Prostate gland (tissue), 2 donors: ENCODE data around the gene LITAF. TPM values are rescaled to one million over a fixed set of nuclear protein-coding genes. Genes with fewer than 3 reads are reported as not detected.

Source experiments
- DNase-seq: peaks from one replicate; pipeline ENCODE4 v3.0.0-alpha.2; 2019; ENCODE audit warnings: low spot score
- H3K27ac ChIP-seq, 2 donors: fragments of 200-600 bp; sonication (generic); 2 replicates each; pipeline ENCODE4 v1.5.1; 2017 to 2019
- H3K27me3 ChIP-seq: fragments of 200-600 bp; sonication (generic); replicated peaks from 2 replicates; pipeline ENCODE4 v1.5.1; 2019; ENCODE audit not compliant: insufficient read depth
- H3K36me3 ChIP-seq, 2 donors: fragments of 200-600 bp; sonication (generic); 1 replicate in 1 of 2; 2 replicates in 1 of 2; pipeline versions ENCODE4 v1.5.1 to v1.8.1; 2017 to 2019
- H3K4me1 ChIP-seq: fragments of 200-600 bp; sonication (generic); replicated peaks from 2 replicates; pipeline ENCODE4 v1.5.1; 2019
- H3K4me3 ChIP-seq, 2 donors: fragments of 200-600 bp; sonication (generic); 2 replicates each; pipeline ENCODE4 v1.5.1; 2017 to 2019
- H3K9me3 ChIP-seq: fragments of 200-600 bp; sonication (generic); 2 replicates; pipeline ENCODE4 v1.5.1; 2017
- POLR2A ChIP-seq: fragments of 450-650 bp; IDR thresholded peaks from one replicate; pipeline ENCODE4 v1.6.1; 2016; ENCODE audit warnings: antibody characterized with exemption, mild to moderate bottlenecking
- POLR2AphosphoS5 ChIP-seq: sonication (generic); formaldehyde crosslinking; IDR thresholded peaks from one replicate; pipeline ENCODE4 v1.6.1; 2017; ENCODE audit warnings: antibody characterized with exemption
- WGBS: methylation state at CpG from one replicate; pipeline ENCODE4 v1.1.5; 2018; 5-methylcytosine and 5-hydroxymethylcytosine counted together
- intact Hi-C: fragments of 100-400 bp; cut with DNase I; formaldehyde crosslinking; loops from one replicate; pipeline ENCODE4 v1.14.2; 2022
- total RNA-seq, 2 donors: library from RNA; depleted of rRNA; stranded (reverse); fragments of >200 nt; gene quantifications; one replicate each; pipeline ENCODE4 v1.1.0, GENCODE V29; 2016
- TF ChIP-seq, protein P1 (sequence below), 4 experiments: fragments of 200-600 bp in 2 of 4; fragments of 450-650 bp in 2 of 4; sonication (generic) in 2 of 4; IDR thresholded peaks; 1 replicate in 3 of 4; 2 replicates in 1 of 4; pipeline ENCODE4 v1.5.1; 2016 to 2019; ENCODE audit warnings: antibody characterized with exemption in 4 of 4, mild to moderate bottlenecking in 2 of 4, moderate library complexity in 2 of 4

LITAF gene
- total RNA-seq, 2 donors from 2014 or later = 92.5 to 137 TPM

DNA sequence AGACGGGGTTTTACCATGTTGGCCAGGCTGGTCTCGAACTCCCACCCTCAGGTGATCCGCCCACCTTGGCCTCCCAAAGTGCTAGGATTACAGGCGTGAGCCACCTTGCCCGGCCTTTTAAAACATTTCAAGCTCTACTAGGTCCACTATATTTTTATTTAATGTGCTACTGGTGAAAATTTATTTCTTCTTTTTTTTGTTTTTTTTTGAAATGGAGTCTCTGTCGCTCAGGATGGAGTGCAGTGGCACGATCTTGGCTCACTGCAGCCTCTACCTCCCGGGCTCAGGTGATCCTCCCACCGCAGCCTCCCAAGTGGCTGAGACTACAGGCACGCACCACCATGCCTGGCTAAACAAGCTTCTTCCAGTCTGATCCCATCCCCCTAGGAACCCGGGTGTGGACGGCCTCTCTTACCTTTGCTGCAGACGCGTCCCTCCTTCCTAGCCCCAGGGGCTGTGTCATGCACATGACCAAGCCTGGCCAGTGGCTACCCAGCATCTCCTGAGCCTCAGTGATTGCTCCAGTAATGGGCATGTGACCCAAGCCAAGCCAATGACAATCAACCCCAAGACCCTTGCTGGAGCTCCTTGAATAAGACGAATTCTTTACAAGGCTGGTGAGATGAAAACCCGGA is 40.1 kb upstream of the LITAF start:
- TF ChIP-seq, protein P1, sequence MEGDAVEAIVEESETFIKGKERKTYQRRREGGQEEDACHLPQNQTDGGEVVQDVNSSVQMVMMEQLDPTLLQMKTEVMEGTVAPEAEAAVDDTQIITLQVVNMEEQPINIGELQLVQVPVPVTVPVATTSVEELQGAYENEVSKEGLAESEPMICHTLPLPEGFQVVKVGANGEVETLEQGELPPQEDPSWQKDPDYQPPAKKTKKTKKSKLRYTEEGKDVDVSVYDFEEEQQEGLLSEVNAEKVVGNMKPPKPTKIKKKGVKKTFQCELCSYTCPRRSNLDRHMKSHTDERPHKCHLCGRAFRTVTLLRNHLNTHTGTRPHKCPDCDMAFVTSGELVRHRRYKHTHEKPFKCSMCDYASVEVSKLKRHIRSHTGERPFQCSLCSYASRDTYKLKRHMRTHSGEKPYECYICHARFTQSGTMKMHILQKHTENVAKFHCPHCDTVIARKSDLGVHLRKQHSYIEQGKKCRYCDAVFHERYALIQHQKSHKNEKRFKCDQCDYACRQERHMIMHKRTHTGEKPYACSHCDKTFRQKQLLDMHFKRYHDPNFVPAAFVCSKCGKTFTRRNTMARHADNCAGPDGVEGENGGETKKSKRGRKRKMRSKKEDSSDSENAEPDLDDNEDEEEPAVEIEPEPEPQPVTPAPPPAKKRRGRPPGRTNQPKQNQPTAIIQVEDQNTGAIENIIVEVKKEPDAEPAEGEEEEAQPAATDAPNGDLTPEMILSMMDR (IDR thresholded peaks at IDR 0.05) = no peak
- TF ChIP-seq POLR2AphosphoS5 = no peak
- TF ChIP-seq POLR2A = no peak
- Histone ChIP-seq H3K27me3 (no peaks in the 10 kb centered on the region), H3K9me3 (no peaks in the 10 kb centered on the region), H3K4me1 (no peaks in the 10 kb centered on the region), H3K27ac (no peak overlapping the region), H3K4me3 (no peak overlapping the region), H3K36me3 (no peaks in the 10 kb centered on the region)
- WGBS = 95% methylated on average over 16 of the region's 16 CpGs
- DNase-seq = no peak
- intact Hi-C loops = no loop called here

DNA sequence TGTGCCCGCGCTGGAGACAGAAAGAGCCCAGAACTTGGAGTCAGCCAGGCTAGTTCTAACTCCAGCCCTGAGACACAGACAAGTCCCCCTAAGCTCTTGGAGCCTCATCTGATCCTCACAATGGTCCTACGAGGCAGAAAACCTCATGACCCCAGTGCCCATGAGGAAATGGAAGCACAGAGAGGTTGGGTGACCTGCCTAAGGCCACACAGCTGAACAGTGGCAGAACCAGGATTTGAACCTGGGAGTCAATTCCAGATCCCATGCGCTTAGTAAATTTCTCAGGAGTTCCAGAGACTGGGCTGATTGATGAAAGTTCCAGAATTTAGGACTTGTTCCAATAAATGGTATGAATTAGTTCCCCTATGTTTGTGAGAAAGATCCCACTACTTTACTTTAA is 39.0 kb upstream of the LITAF start:
- TF ChIP-seq, protein P1 (IDR thresholded peaks at IDR 0.05) = no peak
- TF ChIP-seq POLR2A (no peak), POLR2AphosphoS5 (no peak)
- intact Hi-C loops = no loop called here
- H3K27me3 ChIP-seq = no peaks in the 10 kb centered on the region
- no peak for DNase-seq
- no peaks in the 10 kb centered on the region for H3K9me3 ChIP-seq
- H3K4me1 ChIP-seq = no peaks in the 10 kb centered on the region
- WGBS = 92% methylated on average over 4 of the region's 4 CpGs
- H3K36me3 ChIP-seq = no peaks in the 10 kb centered on the region
- H3K4me3 ChIP-seq = no peak overlapping the region
- H3K27ac ChIP-seq = no peak overlapping the region

DNA sequence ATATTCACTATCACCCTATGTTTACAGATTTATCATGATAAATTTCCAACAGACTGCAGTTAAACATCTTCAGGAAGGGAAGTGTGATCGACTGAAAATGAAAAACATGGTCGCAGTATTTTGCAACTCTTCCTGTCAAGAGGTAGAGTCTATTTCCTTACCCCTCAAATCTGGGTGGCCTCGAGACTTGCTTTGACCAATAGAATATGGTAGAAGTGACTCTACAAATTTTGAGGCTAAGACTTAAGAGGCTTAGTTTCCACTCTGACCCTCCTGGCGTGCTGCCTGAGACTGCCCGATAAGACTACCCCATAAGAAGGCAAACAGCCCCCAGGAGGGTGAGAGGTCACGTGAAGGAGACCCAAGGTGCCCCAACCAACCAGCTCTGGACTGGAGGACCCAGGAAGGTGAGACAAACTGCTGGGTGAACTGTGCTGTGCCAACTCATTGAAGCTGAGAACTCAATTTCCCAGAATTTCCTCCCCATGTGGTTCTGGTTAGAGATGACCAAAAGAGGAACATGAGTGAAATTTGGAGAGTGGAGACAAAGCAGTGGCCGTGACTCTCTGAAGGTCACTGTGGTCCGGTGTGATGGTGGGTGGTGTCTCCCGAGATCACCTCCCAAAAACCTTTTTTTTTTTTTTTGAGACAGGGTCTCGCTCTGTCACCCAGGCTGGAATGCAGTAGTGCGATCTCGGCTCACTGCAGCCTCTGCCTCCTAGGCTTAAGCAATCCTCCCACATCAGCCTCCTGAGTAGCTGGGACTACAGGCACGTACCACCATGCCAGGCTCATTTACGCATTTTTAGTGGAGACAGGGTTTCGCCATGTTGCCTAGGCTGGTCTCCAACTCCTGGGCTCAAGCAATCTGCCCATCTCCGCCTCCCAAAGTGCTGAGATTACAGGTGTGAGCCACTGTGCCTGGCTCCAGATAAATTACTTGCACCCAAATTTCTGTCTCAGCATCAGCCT is 38.2 kb upstream of the LITAF start:
- Histone ChIP-seq H3K9me3 (no peaks in the 10 kb centered on the region), H3K27ac (no peak overlapping the region), H3K4me1 (no peaks in the 10 kb centered on the region), H3K4me3 (no peak overlapping the region), H3K36me3 (no peaks in the 10 kb centered on the region), H3K27me3 (no peaks in the 10 kb centered on the region)
- intact Hi-C loops = no loop called here
- TF ChIP-seq, protein P1 (IDR thresholded peaks at IDR 0.05) = no peak
- TF ChIP-seq POLR2A (no peak), POLR2AphosphoS5 (no peak)
- 88% methylated on average over 16 of the region's 16 CpGs for WGBS
- no peak for DNase-seq

DNA sequence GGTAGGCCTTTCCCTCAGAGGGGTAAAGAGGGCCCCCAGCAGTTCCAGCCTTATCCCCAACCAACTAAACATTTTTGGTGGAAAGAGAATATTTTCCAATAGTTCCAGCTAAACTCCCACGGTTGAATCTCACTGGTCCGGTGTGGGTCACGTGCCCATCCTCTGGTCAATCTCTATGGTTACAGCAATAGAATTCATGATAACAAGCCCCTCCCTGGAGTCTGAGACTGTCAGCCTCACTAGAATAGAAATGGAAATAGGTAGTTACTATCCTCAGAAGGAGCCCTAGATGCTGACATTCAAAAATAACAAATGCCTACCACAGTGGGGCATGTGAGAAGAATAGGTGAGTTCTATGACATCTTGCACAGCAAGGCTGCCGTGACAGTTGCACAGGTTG is 37.5 kb upstream of the LITAF start:
- no peaks in the 10 kb centered on the region for H3K4me1 ChIP-seq

More for the DNA sequence above, 37.5 kb upstream of the LITAF start:
- WGBS = 96% methylated on average over 4 of the region's 4 CpGs
- Histone ChIP-seq H3K4me3 (no peak overlapping the region), H3K27me3 (no peaks in the 10 kb centered on the region), H3K9me3 (no peaks in the 10 kb centered on the region), H3K27ac (no peak overlapping the region), H3K36me3 (no peaks in the 10 kb centered on the region)
- no peak for TF ChIP-seq POLR2AphosphoS5
- TF ChIP-seq, protein P1 (IDR thresholded peaks at IDR 0.05) = no peak
- no peak for TF ChIP-seq POLR2A
- no peak for DNase-seq
- intact Hi-C loops = no loop called here
